Mesendoderm (in vitro differentiated cells): ENCODE data around the gene SOX13.
A peak's percentile ranks its signal among the peaks of the same experiment; 100 is the strongest.

Experiments used
- DNase-seq: peaks from one replicate; pipeline ENCODE4 v3.0.0; 2013
- H2AK5ac ChIP-seq: 2 replicates; pipeline ENCODE4 v1.6.1; 2013; ENCODE audit warnings: low read length, inconsistent platforms
- H2BK120ac ChIP-seq: 2 replicates; pipeline ENCODE4 v1.6.1; 2013; ENCODE audit warnings: low read depth, mild to moderate bottlenecking, low read length, moderate library complexity, mixed read lengths
- H2BK15ac ChIP-seq: replicated peaks from 2 replicates; pipeline ENCODE4 v1.6.1; 2013; ENCODE audit warnings: low read depth, mild to moderate bottlenecking, moderate library complexity
- H2BK5ac ChIP-seq: 2 replicates; pipeline ENCODE4 v1.6.1; 2013; ENCODE audit warnings: low read length, inconsistent platforms
- H3K18ac ChIP-seq: 2 replicates; pipeline ENCODE4 v1.6.1; 2013; ENCODE audit warnings: mild to moderate bottlenecking, low read length, mixed read lengths
- H3K23ac ChIP-seq: one replicate; pipeline ENCODE4 v1.6.1; 2013; ENCODE audit warnings: low read length
- H3K27ac ChIP-seq: 2 replicates; pipeline ENCODE4 v1.5.1; 2013; ENCODE audit warnings: low read depth, mild to moderate bottlenecking, inconsistent platforms, low read length, moderate library complexity
- H3K27me3 ChIP-seq: 2 replicates; pipeline ENCODE4 v1.6.1; 2013; ENCODE audit warnings: low read length, control low read depth, mild to moderate bottlenecking, inconsistent platforms; ENCODE audit not compliant: insufficient read depth, poor library complexity
- H3K36me3 ChIP-seq: 2 replicates; pipeline ENCODE4 v1.6.1; 2013; ENCODE audit warnings: low read length, inconsistent platforms; ENCODE audit not compliant: control insufficient read depth, insufficient read depth
- H3K4ac ChIP-seq: one replicate; pipeline ENCODE4 v1.6.1; 2013; ENCODE audit warnings: low read depth, mild to moderate bottlenecking, low read length, moderate library complexity
- H3K4me1 ChIP-seq: 2 replicates; pipeline ENCODE4 v1.6.1; 2013; ENCODE audit warnings: low read depth, low read length, inconsistent platforms; ENCODE audit not compliant: control insufficient read depth
- H3K4me2 ChIP-seq: 2 replicates; pipeline ENCODE4 v1.6.1; 2013; ENCODE audit warnings: low read length
- H3K4me3 ChIP-seq: 2 replicates; pipeline ENCODE4 v1.5.1; 2013; ENCODE audit warnings: mild to moderate bottlenecking, low read length
- H3K56ac ChIP-seq: one replicate; pipeline ENCODE4 v1.6.1; 2013; ENCODE audit warnings: low read length
- H3K79me1 ChIP-seq: 2 replicates; pipeline ENCODE4 v1.6.1; 2013; ENCODE audit warnings: low read length, inconsistent platforms
- H3K79me2 ChIP-seq: 2 replicates; pipeline ENCODE4 v1.6.1; 2013; ENCODE audit warnings: mild to moderate bottlenecking, low read length; ENCODE audit not compliant: control insufficient read depth, insufficient read depth
- H3K9ac ChIP-seq: 2 replicates; pipeline ENCODE4 v1.6.1; 2013; ENCODE audit warnings: low read length, inconsistent platforms
- H4K5ac ChIP-seq: one replicate; pipeline ENCODE4 v1.6.1; 2013; ENCODE audit warnings: low read length
- H4K8ac ChIP-seq: one replicate; pipeline ENCODE4 v1.6.1; 2013; ENCODE audit warnings: low read depth, mild to moderate bottlenecking, control low read depth, low read length, moderate library complexity
- WGBS: extraction: QIAGEN DNeasy Blood & Tissue Kit; methylation state at CpG from one replicate; pipeline ENCODE4 v1.1.7; 2013; ENCODE audit warnings: low lambda C conversion rate, missing lambda C conversion rate; ENCODE audit not compliant: insufficient coverage; ENCODE audit errors: extremely low coverage; 5-methylcytosine and 5-hydroxymethylcytosine counted together

The SOX13 gene

DNA sequence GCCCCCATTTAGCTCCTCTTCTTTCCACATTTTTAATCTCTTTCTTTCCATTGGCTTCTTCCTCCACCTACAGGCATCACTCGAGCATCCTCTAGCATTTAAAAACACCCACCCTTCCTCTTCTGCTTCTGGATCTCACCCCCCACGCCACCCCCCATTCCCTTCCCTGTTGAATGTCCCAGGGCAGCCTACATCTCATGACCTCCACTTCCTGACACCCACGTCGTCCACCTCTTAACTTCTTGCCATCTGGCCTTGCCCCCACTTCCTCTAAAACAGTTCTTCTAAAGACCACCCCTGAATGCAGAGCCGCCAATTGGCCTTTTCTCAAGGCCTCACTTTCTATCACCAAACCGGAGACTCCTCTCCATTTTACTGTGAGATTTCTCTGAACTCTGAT is 85.0 kb downstream of the SOX13 start:
- no peak overlapping the region for H3K4me3 ChIP-seq
- H3K27me3 ChIP-seq: no peaks in the 10 kb centered on the region
- no peak overlapping the region for H3K4ac ChIP-seq
- H4K8ac ChIP-seq: no peak overlapping the region
- no peaks in the 10 kb centered on the region for H3K4me1 ChIP-seq
- H3K23ac ChIP-seq: no peak overlapping the region
- H2BK120ac ChIP-seq: no peak overlapping the region
- no peak overlapping the region for H3K9ac ChIP-seq
- no CpG with 5 or more reads among the region's 6 CpGs for WGBS
- no peaks in the 10 kb centered on the region for H3K79me2 ChIP-seq
- H4K5ac ChIP-seq: no peak overlapping the region
- H2BK15ac ChIP-seq: no peak overlapping the region
- no peaks in the 10 kb centered on the region for H3K79me1 ChIP-seq
- H2AK5ac ChIP-seq: no peak overlapping the region
- no peak for DNase-seq
- no peak overlapping the region for H3K27ac ChIP-seq
- no peak overlapping the region for H3K18ac ChIP-seq
- no peak overlapping the region for H2BK5ac ChIP-seq
- H3K56ac ChIP-seq: no peak overlapping the region
- H3K36me3 ChIP-seq: no peaks in the 10 kb centered on the region
- no peak overlapping the region for H3K4me2 ChIP-seq

DNA sequence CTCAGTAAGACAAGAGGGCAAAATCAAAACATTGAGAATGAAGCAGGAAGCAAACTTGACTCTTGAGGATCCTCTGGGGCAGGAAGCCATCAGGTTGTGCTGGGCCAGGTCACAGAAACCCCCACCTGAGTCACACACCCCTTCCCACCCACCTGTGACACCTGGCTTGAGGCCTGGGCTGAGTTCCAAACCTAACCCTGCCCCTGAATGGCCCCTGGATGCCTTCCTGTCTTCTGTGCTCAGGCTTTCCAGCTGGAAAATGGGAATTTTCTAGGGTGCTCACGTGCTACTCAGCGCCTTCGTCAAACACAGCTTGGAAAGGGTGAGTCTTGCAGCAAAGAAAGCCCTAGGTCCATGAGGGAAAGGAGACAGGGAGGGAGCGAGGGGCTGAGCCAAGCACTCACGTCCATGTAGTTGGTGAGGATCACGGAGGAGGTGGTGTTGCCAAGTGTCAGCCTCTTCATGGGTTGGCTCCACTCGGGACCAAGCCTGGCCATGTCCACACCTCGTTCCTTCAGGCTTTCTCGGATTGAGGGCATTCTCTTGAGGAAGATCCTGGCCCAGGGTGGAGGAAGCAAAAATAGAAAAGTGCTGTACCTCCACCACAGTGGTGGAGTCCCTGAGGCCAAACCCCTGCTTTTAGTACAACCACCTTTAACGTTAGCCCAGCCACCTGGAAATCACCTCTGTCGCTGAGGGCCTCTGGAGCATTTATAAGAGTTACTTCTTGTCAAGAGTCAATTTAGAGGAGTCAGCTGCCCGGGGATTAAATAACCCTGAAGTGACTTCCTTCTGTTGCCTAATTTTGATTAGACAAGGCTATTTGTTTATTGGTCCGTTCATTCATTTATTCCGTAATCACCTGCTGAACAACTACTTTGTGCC is 88.9 kb downstream of the SOX13 start:
- Histone ChIP-seq H3K27ac (no peak overlapping the region), H3K23ac (no peak overlapping the region), H3K18ac (no peak overlapping the region), H2BK120ac (no peak overlapping the region), H3K4me3 (no peak overlapping the region), H3K79me2 (no peaks in the 10 kb centered on the region), H2BK15ac (no peak overlapping the region), H3K4ac (no peak overlapping the region), H2AK5ac (no peak overlapping the region), H4K8ac (no peak overlapping the region), H3K27me3 (no peaks in the 10 kb centered on the region), H2BK5ac (no peak overlapping the region), H4K5ac (no peak overlapping the region), H3K9ac (no peak overlapping the region), H3K79me1 (no peaks in the 10 kb centered on the region), H3K4me1 (no peaks in the 10 kb centered on the region), H3K36me3 (no peaks in the 10 kb centered on the region), H3K56ac (no peak overlapping the region), H3K4me2 (no peak overlapping the region)
- no peak for DNase-seq
- no CpG with 5 or more reads among the region's 14 CpGs for WGBS

DNA sequence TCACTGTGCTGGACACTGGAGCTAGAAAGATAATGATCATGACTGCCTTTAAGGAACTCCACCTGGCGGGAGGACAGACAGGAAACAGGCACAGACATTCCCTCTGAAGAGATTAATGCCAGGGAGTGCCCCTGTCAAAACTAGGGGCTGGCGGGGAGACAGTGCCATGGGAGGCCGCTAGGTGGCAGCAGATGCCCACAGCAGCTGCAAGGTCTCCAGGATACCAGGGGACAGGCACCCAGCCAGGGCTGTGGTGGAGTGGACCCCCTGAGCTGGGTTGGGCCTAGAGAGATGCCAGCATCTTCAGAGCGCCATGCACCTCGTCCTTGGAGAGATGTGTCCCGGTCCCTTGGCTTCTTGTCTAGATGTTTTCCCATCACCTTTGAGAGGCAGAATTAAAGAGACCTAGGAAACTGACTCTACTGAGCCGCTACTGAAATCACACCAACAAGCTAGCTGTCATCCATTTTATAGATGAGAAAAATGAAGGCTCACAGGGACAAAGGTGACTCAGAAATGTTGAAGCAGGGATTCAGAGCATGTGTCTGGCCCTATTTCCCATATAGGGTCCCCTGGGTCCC is 89.7 kb downstream of the SOX13 start:
- H4K5ac ChIP-seq: no peak overlapping the region
- no peaks in the 10 kb centered on the region for H3K79me1 ChIP-seq
- H3K4me3 ChIP-seq: no peak overlapping the region
- DNase-seq: peak; percentile 82
- H3K36me3 ChIP-seq: no peaks in the 10 kb centered on the region
- H3K9ac ChIP-seq: no peak overlapping the region
- no peak overlapping the region for H3K18ac ChIP-seq
- no peak overlapping the region for H2BK15ac ChIP-seq
- no peak overlapping the region for H3K4ac ChIP-seq
- no peak overlapping the region for H2AK5ac ChIP-seq
- no peak overlapping the region for H3K4me2 ChIP-seq
- H2BK120ac ChIP-seq: no peak overlapping the region
- no peaks in the 10 kb centered on the region for H3K27me3 ChIP-seq
- H3K79me2 ChIP-seq: no peaks in the 10 kb centered on the region
- no peaks in the 10 kb centered on the region for H3K4me1 ChIP-seq
- no peak overlapping the region for H3K23ac ChIP-seq
- WGBS: no CpG with 5 or more reads among the region's 7 CpGs
- H3K56ac ChIP-seq: no peak overlapping the region
- no peak overlapping the region for H2BK5ac ChIP-seq
- H4K8ac ChIP-seq: no peak overlapping the region
- no peak overlapping the region for H3K27ac ChIP-seq

DNA sequence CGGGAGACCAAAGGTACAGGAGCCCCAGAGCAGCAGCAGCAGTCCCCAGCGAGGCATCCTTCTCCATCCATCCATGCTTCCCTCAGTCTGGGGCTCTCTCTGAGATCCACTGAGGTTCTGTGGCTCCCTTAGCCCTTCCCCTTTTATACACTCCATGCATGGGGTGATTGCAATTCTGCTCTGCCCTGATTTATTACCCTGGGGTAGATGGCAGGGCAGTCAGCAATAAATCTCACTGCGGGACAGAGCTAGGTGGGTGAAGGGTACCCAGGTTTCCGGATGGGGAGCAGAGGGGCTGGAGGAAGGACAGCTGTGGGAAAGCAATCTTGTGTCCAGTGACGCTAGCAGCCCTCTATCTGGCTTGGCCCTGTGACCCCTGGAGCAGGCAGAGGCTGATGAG is 93.3 kb downstream of the SOX13 start, which contains the start of gene REN:
TSS of gene REN (minus strand) at position 119 of the 400 bp plus-strand sequence. CDS start at position 75, 44 bp downstream.
- no peak within 1 kb of the TSS for H4K8ac ChIP-seq
- no peak within 1 kb of the TSS for H3K4me3 ChIP-seq
- no peak within 1 kb of the TSS for H2AK5ac ChIP-seq
- H3K36me3 ChIP-seq: no peaks in the 10 kb centered on the region
- no peak within 1 kb of the TSS for H3K18ac ChIP-seq
- H3K23ac ChIP-seq: no peak within 1 kb of the TSS
- H4K5ac ChIP-seq: no peak within 1 kb of the TSS
- H2BK15ac ChIP-seq: no peak within 1 kb of the TSS
- no peak within 1 kb of the TSS for H3K4ac ChIP-seq
- no CpG with 5 or more reads among the region's 5 CpGs for WGBS
- H3K9ac ChIP-seq: no peak within 1 kb of the TSS
- H3K27me3 ChIP-seq: no peaks in the 10 kb centered on the region
- H2BK5ac ChIP-seq: no peak within 1 kb of the TSS
- H3K4me2 ChIP-seq: no peak within 1 kb of the TSS
- no peak within 1 kb of the TSS for H2BK120ac ChIP-seq
- H3K27ac ChIP-seq: no peak within 1 kb of the TSS
- no peaks in the 10 kb centered on the region for H3K79me1 ChIP-seq
- no peaks in the 10 kb centered on the region for H3K4me1 ChIP-seq
- no peak within 1 kb of the TSS for H3K56ac ChIP-seq
- H3K79me2 ChIP-seq: no peaks in the 10 kb centered on the region
- no peak for DNase-seq

DNA sequence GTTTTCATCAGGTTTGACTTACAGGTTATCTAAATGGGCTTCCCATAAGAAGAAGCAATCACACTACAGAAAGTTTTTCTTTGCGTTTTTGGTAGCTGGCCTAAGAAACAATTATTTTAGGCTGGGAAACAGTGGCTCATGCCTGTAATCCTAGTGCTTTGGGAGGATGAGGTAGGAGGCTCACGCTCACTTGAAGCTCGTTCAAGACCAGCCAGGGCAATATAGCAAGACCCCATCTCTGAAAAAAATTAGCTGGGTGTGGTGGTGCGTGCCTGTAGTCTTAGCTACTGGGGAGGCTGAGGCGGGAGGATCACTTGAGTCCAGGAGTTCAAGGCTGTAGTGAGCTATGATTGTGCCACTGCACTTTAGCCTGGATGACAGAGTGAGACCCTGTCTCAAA is 94.8 kb downstream of the SOX13 start:
- H3K23ac ChIP-seq: no peak overlapping the region
- WGBS: no CpG with 5 or more reads among the region's 5 CpGs
- no peak overlapping the region for H3K4ac ChIP-seq
- no peak overlapping the region for H3K9ac ChIP-seq
- H3K56ac ChIP-seq: no peak overlapping the region
- no peaks in the 10 kb centered on the region for H3K36me3 ChIP-seq
- H2BK15ac ChIP-seq: no peak overlapping the region
- H2AK5ac ChIP-seq: no peak overlapping the region
- H3K4me1 ChIP-seq: no peaks in the 10 kb centered on the region
- no peaks in the 10 kb centered on the region for H3K79me1 ChIP-seq
- H4K5ac ChIP-seq: no peak overlapping the region
- H3K4me3 ChIP-seq: no peak overlapping the region
- no peak overlapping the region for H3K18ac ChIP-seq
- H3K79me2 ChIP-seq: no peaks in the 10 kb centered on the region
- H4K8ac ChIP-seq: no peak overlapping the region
- no peak overlapping the region for H2BK5ac ChIP-seq
- no peak overlapping the region for H3K27ac ChIP-seq
- no peak for DNase-seq
- H3K27me3 ChIP-seq: no peaks in the 10 kb centered on the region
- H3K4me2 ChIP-seq: no peak overlapping the region
- H2BK120ac ChIP-seq: no peak overlapping the region
